Heart right ventricle (tissue), 16 donors: Measurements from ENCODE around the gene BMPER. TPM values are rescaled to one million over a fixed set of nuclear protein-coding genes. Genes with fewer than 3 reads are reported as not detected.

Experiments used
- ATAC-seq, 8 donors: fragments of 200-7000 bp; cut with Tn5 transposase; one replicate each; pipeline ENCODE4 v1.9.1; 2020; ENCODE audit warnings: mild to moderate bottlenecking in 8 of 8, moderate library complexity in 8 of 8, moderate number of reproducible peaks in 1 of 8
- DNase-seq, 2 donors: peaks; one replicate each; pipeline ENCODE4 v3.0.0-alpha.2; 2020
- H3K27ac ChIP-seq, 10 donors: fragments of 200-600 bp; sonication (generic) in 2 of 10; one replicate each; pipeline versions ENCODE4 v1.5.0 to v1.8.0; 2020 to 2022; ENCODE audit warnings: mild to moderate bottlenecking in 3 of 10
- H3K27me3 ChIP-seq, 7 donors: fragments of 200-600 bp; one replicate each; pipeline ENCODE4 v1.8.0; 2021 to 2022; ENCODE audit warnings: mild to moderate bottlenecking in 2 of 7
- H3K36me3 ChIP-seq, 9 donors: fragments of 200-600 bp; sonication (generic) in 1 of 9; one replicate each; pipeline versions ENCODE4 v1.5.0 to v1.8.0; 2020 to 2022; ENCODE audit warnings: mild to moderate bottlenecking in 2 of 9
- H3K4me1 ChIP-seq, 9 donors: fragments of 200-600 bp; sonication (generic) in 1 of 9; one replicate each; pipeline versions ENCODE4 v1.5.0 to v1.8.0; 2020 to 2022; ENCODE audit warnings: mild to moderate bottlenecking in 4 of 9
- H3K4me3 ChIP-seq, 10 donors: fragments of 200-600 bp; sonication (generic) in 2 of 10; one replicate each; pipeline versions ENCODE4 v1.5.0 to v1.8.0; 2020 to 2022; ENCODE audit warnings: mild to moderate bottlenecking in 7 of 10, moderate library complexity in 2 of 10
- H3K9me3 ChIP-seq, 11 donors: fragments of 200-600 bp in 10 of 11; sonication (generic) in 2 of 11; one replicate each; pipeline versions ENCODE4 v1.5.0 to v1.8.0; 2013 to 2022; ENCODE audit warnings: mild to moderate bottlenecking in 2 of 11, control low read depth in 1 of 11, moderate library complexity in 1 of 11
- CTCF ChIP-seq, 9 donors: fragments of 200-600 bp; sonication (generic) in 2 of 9; IDR thresholded peaks; one replicate each; pipeline versions ENCODE4 v1.5.0 to v1.8.0; 2021 to 2022; ENCODE audit warnings: antibody characterized with exemption in 9 of 9, mild to moderate bottlenecking in 5 of 9, moderate library complexity in 1 of 9
- WGBS, 2 donors: extraction: QIAGEN DNeasy Blood & Tissue Kit; methylation state at CpG; one replicate each; pipeline ENCODE4 v1.1.7; 2013; ENCODE audit warnings: inconsistent platforms in 1 of 2; 5-methylcytosine and 5-hydroxymethylcytosine counted together
- intact Hi-C, 10 donors: fragments of 100-400 bp; cut with DNase I; formaldehyde crosslinking; loops; one replicate each; pipeline versions ENCODE4 v1.11.1 to v1.14.2; 2022
- polyA plus RNA-seq, 2 donors: library from polyadenylated mRNA; stranded (reverse); fragments of 200-250 nt; gene quantifications; one replicate each; pipeline ENCODE4 v1.2.3, GENCODE V29; 2013
- total RNA-seq, 10 donors: library from RNA; stranded (reverse); fragmentation: NEBNext Ultra II Directional in 3 of 10; extraction: Animal tissue kit (Norgen Biotek cat#: 25700) in 3 of 10; gene quantifications; one replicate each; pipeline versions ENCODE4 v1.2.1 to v1.2.4, GENCODE V29; 2021 to 2023
- donor health status: Arrhythmogenic right ventricular cardiomyopathy.
- donor health status: ischemic (EF 13 %, LVEDD 7.1; RV severe dilation, severe dysfunction).
- donor health status: healthy with polysubstance abuse.
- donor health status: DM: no; HTN: yes; CAD: no.
- donor health status: DM: no; HTN: no; CAD: no.
- donor health status: ischemic (EF 25% LVEDD 6.9; RV normal size, moderate dysfunction).
- donor health status: ischemic (EF 25% LVEDD 5.7; RV mildly dilated, moderate dysfunction).
- donor health status: healthy.
- donor health status: DM: yes; HTN: yes; CAD: no.
- donor health status: Ischemic cardiomyopathy.
- donor health status: ischemic (EF 35%, LVEDD 5.7; RV mildly dilated, moderate dysfunction).
- donor health status: nonischemic (EF 11% LVEDD 7.7; RV severe dilation, severe dysfunction).
- donor health status: DM: yes; HTN: yes; CAD: no.
- donor health status: PGD.
- donor health status: ischemic (EF 29% LVEDD 5.4; RV normal size, mild dysfunction).
- donor health status: nonischemic (EF 23%, LVEDD 6.1; RV moderate dilation, normal function).

The BMPER gene
- total and polyA plus RNA-seq, 12 donors: 0.70 to 3.9 (median 1.5) TPM

- Histone ChIP-seq H3K4me1 (no peaks in the 10 kb centered on the region), H3K9me3 (peaks cover 0 to 4% (median 0%) of the 10 kb centered on the region in 11 donors), H3K27me3 (no peaks in the 10 kb centered on the region), H3K4me3 (no peak overlapping the region), H3K36me3 (no peaks in the 10 kb centered on the region), H3K27ac (no peak overlapping the region)
- no peak for DNase-seq
- no peak for TF ChIP-seq CTCF (IDR thresholded peaks at IDR 0.05)
- intact Hi-C loops: no loop called here
- WGBS, 2 donors: 45 to 49% methylated on average over 2 of the region's 2 CpGs
- no peak for ATAC-seq
These were observed 164.3 kb downstream of the BMPER start for GRCh38 chr7:34069676-34070075.

GRCh38 chr7:34070511-34071323, 165.4 kb downstream of the BMPER start:
- Histone ChIP-seq H3K36me3 (no peaks in the 10 kb centered on the region), H3K4me1 (no peaks in the 10 kb centered on the region), H3K27me3 (no peaks in the 10 kb centered on the region), H3K27ac (no peak overlapping the region), H3K4me3 (no peak overlapping the region), H3K9me3 (peaks cover 0 to 4% (median 0%) of the 10 kb centered on the region in 11 donors)
- DNase-seq (no peak), ATAC-seq (peak in 1 of 8 donors; percentile 23)
- TF ChIP-seq CTCF (IDR thresholded peaks at IDR 0.05): no peak
- intact Hi-C loops: no loop called here
- 64 to 67% methylated on average over 5 of the region's 5 CpGs for WGBS, 2 donors

- intact Hi-C loops: no loop called here
- DNase-seq (no peak), ATAC-seq (peak in 1 of 8 donors; percentile 43)
- Histone ChIP-seq H3K27ac (no peak overlapping the region), H3K36me3 (no peaks in the 10 kb centered on the region), H3K9me3 (peaks cover 0 to 2% (median 0%) of the 10 kb centered on the region in 11 donors), H3K4me3 (no peak overlapping the region), H3K27me3 (peaks cover 0 to under 1% (median 0%) of the 10 kb centered on the region in 7 donors), H3K4me1 (no peaks in the 10 kb centered on the region)
- no peak for TF ChIP-seq CTCF (IDR thresholded peaks at IDR 0.05)
- WGBS, 2 donors: 56 to 65% methylated on average over 2 of the region's 2 CpGs
These were observed 168.3 kb downstream of the BMPER start for GRCh38 chr7:34073676-34074075.

GRCh38 chr7:34074421-34074820, 169.1 kb downstream of the BMPER start:
- DNase-seq: no peak
- intact Hi-C loops: no loop called here
- 84% methylated on average over 7 of the region's 7 CpGs for WGBS, 2 donors
- Histone ChIP-seq H3K27me3 (peaks cover 0 to 7% (median 0%) of the 10 kb centered on the region in 7 donors), H3K36me3 (no peaks in the 10 kb centered on the region), H3K4me1 (no peaks in the 10 kb centered on the region), H3K27ac (no peak overlapping the region), H3K9me3 (no peaks in the 10 kb centered on the region), H3K4me3 (no peak overlapping the region)
- TF ChIP-seq CTCF (IDR thresholded peaks at IDR 0.05): no peak
- ATAC-seq: no peak
